Endothelial cell of umbilical vein (primary cell): ENCODE measurements around the gene ABLIM1.

Source experiments
- CTCF ChIP-seq, 2 donors: IDR thresholded peaks; 1 replicate in 1 of 2; 2 replicates in 1 of 2; pipeline ENCODE4 v1.5.1; 2011; ENCODE audit warnings: low read length in 2 of 2, mild to moderate bottlenecking in 2 of 2, moderate library complexity in 2 of 2, control low read depth in 1 of 2, inconsistent platforms in 1 of 2, low read depth in 1 of 2; ENCODE audit not compliant: insufficient read depth in 1 of 2; ENCODE audit errors: extremely low read depth in 1 of 2
- EZH2 ChIP-seq: IDR thresholded peaks from 2 replicates; pipeline ENCODE4 v1.6.1; 2012; ENCODE audit warnings: borderline replicate concordance, low read depth, mild to moderate bottlenecking, moderate library complexity, low read length, inconsistent platforms; ENCODE audit not compliant: severe bottlenecking
- FOS ChIP-seq: IDR thresholded peaks from 2 replicates; pipeline ENCODE4 v1.6.1; 2011; ENCODE audit warnings: mild to moderate bottlenecking, low read length, moderate library complexity, borderline replicate concordance; ENCODE audit not compliant: insufficient read depth
- GATA2 ChIP-seq: IDR thresholded peaks from 2 replicates; pipeline ENCODE4 v1.7.0; 2011; ENCODE audit warnings: low read depth, mild to moderate bottlenecking, moderate library complexity, mixed read lengths, low read length; ENCODE audit not compliant: insufficient read length, insufficient read depth
- JUN ChIP-seq: IDR thresholded peaks from 2 replicates; pipeline ENCODE4 v1.6.1; 2011; ENCODE audit warnings: borderline replicate concordance, low read depth; ENCODE audit not compliant: insufficient read length, insufficient read depth
- MAX ChIP-seq: IDR thresholded peaks from 2 replicates; pipeline ENCODE4 v1.6.1; 2011; ENCODE audit not compliant: insufficient read depth, insufficient read length
- MYC ChIP-seq: IDR thresholded peaks from one replicate; pipeline ENCODE4 v1.6.1; 2011; ENCODE audit warnings: mild to moderate bottlenecking, low read depth, low read length
- POLR2A ChIP-seq: IDR thresholded peaks from 2 replicates; pipeline ENCODE4 v1.6.1; 2012; ENCODE audit warnings: low read depth, mild to moderate bottlenecking, control low read depth, low read length
- POLR2AphosphoS5 ChIP-seq: IDR thresholded peaks from 2 replicates; pipeline ENCODE4 v1.6.1; 2012; ENCODE audit warnings: low read depth, mild to moderate bottlenecking, control low read depth, low read length, moderate library complexity; ENCODE audit not compliant: insufficient read depth

- TF ChIP-seq CTCF (IDR thresholded peaks at IDR 0.05; ENCODE audit: extremely low read depth in 1 of 2, insufficient read depth in 1 of 2, low read depth in 1 of 2, low read length in 2 of 2) = no peak
- no peak for TF ChIP-seq JUN
- no peak for TF ChIP-seq POLR2A
- TF ChIP-seq MAX = no peak
- no peak for TF ChIP-seq POLR2AphosphoS5
- no peak for TF ChIP-seq MYC
- TF ChIP-seq EZH2 = no peak
- TF ChIP-seq GATA2 = no peak
- TF ChIP-seq FOS = no peak
Measured at GRCh38 chr10:114698271-114699061, 40.4 kb upstream of the ABLIM1 start.
